SU-DHL-6 (cell line): ENCODE results near the gene PTGER1.

Source experiments
- H2AFZ ChIP-seq: fragments of 200-600 bp; sonication (generic); 2 replicates; pipeline ENCODE4 v1.6.1; 2014; ENCODE audit warnings: low read depth, mild to moderate bottlenecking, moderate library complexity, mixed read lengths, antibody characterized with exemption, low read length; ENCODE audit not compliant: severe bottlenecking
- H3F3A ChIP-seq: fragments of 200-600 bp; shearing (Covaris generic); 2 replicates; pipeline ENCODE4 v1.6.0; 2016; ENCODE audit warnings: antibody characterized with exemption, mild to moderate bottlenecking; ENCODE audit not compliant: insufficient read depth
- H3K27ac ChIP-seq: fragments of 200-600 bp; sonication (generic); 2 replicates; pipeline ENCODE4 v1.5.1; 2016; ENCODE audit warnings: low read depth, mild to moderate bottlenecking, low read length, moderate library complexity, mixed read lengths
- H3K27me3 ChIP-seq: fragments of 200-600 bp; sonication (generic), shearing (Covaris generic); 2 replicates; pipeline ENCODE4 v1.6.0; 2014; ENCODE audit warnings: mild to moderate bottlenecking, low read length
- H3K36me3 ChIP-seq: fragments of 200-600 bp; sonication (generic); 2 replicates; pipeline ENCODE4 v1.6.1; 2014; ENCODE audit warnings: mild to moderate bottlenecking, low read length, mixed read lengths
- H3K4me2 ChIP-seq: fragments of 300-600, 200-600 bp; shearing (Covaris generic), sonication (generic); 2 replicates; pipeline ENCODE4 v1.6.0; 2014; ENCODE audit warnings: low read length, low read depth, mild to moderate bottlenecking; ENCODE audit not compliant: poor library complexity, severe bottlenecking
- H3K4me3 ChIP-seq: fragments of 200-600 bp; sonication (generic); 2 replicates; pipeline ENCODE4 v1.5.1; 2014; ENCODE audit warnings: antibody characterized with exemption, low read length, mild to moderate bottlenecking, mixed read lengths; ENCODE audit not compliant: insufficient read depth, poor library complexity, severe bottlenecking
- H3K79me2 ChIP-seq: fragments of 200-600 bp; sonication (generic); 2 replicates; pipeline ENCODE4 v1.6.1; 2014; ENCODE audit warnings: mild to moderate bottlenecking, low read length, moderate library complexity; ENCODE audit not compliant: insufficient read depth
- H3K9ac ChIP-seq: fragments of 200-600 bp; sonication (generic); 2 replicates; pipeline ENCODE4 v1.7.0; 2014; ENCODE audit warnings: mild to moderate bottlenecking, low read length
- H3K9me2 ChIP-seq: fragments of 200-600 bp; sonication (generic); replicated peaks from 2 replicates; pipeline ENCODE4 v1.6.1; 2014; ENCODE audit warnings: low read length; ENCODE audit not compliant: insufficient read depth
- H3K9me3 ChIP-seq: fragments of 200-600 bp; sonication (generic); 2 replicates; pipeline ENCODE4 v1.6.1; 2014; ENCODE audit warnings: low read length, mixed read lengths; ENCODE audit not compliant: insufficient read depth
- H4K20me1 ChIP-seq: fragments of 200-600 bp; sonication (generic); 2 replicates; pipeline ENCODE4 v1.6.1; 2014; ENCODE audit warnings: low read depth, mild to moderate bottlenecking, antibody characterized with exemption, low read length, moderate library complexity, mixed read lengths
- CTCF ChIP-seq: fragments of 200-600 bp; sonication (generic); IDR thresholded peaks from one replicate; pipeline ENCODE4 v1.5.1; 2017; ENCODE audit warnings: antibody characterized with exemption, mild to moderate bottlenecking, low read length, moderate library complexity; ENCODE audit not compliant: insufficient read depth, poor library complexity, severe bottlenecking
- EZH2phosphoT487 ChIP-seq: fragments of 200-600 bp; sonication (generic), shearing (Covaris generic); conservative IDR thresholded peaks from 2 replicates; pipeline ENCODE4 v1.6.1; 2018; ENCODE audit warnings: mild to moderate bottlenecking, antibody characterized with exemption, low read length, moderate library complexity, mixed read lengths

Gene PTGER1

GRCh38 chr19:14437578-14438140 is 37.5 kb downstream of the PTGER1 start:
- Histone ChIP-seq H3K9ac (no peak overlapping the region), H3K9me3 (no peaks in the 10 kb centered on the region), H3K27ac (no peak overlapping the region), H3K79me2 (peaks cover 71% of the 10 kb centered on the region), H3K9me2 (no peaks in the 10 kb centered on the region), H3F3A (0 out of 2 replicates have a peak, but pooled peaks cover 5% of the 10 kb centered on the region), H3K4me2 (no peak overlapping the region), H4K20me1 (no peaks in the 10 kb centered on the region), H3K4me3 (no peak overlapping the region), H3K36me3 (0 out of 2 replicates have a peak, but pooled peaks cover 6% of the 10 kb centered on the region), H2AFZ (no peak overlapping the region), H3K27me3 (no peaks in the 10 kb centered on the region)
- TF ChIP-seq EZH2phosphoT487, result no peak

GRCh38 chr19:14435320-14436050 is 39.7 kb downstream of the PTGER1 start:
- Histone ChIP-seq H3K9ac (no peak overlapping the region), H3K27me3 (no peaks in the 10 kb centered on the region), H2AFZ (no peak overlapping the region), H3K9me2 (no peaks in the 10 kb centered on the region), H4K20me1 (no peaks in the 10 kb centered on the region), H3F3A (0 out of 2 replicates have a peak, but pooled peaks cover 5% of the 10 kb centered on the region), H3K9me3 (no peaks in the 10 kb centered on the region), H3K4me3 (no peak overlapping the region), H3K27ac (no peak overlapping the region), H3K79me2 (peaks cover 63% of the 10 kb centered on the region), H3K36me3 (no peaks in the 10 kb centered on the region), H3K4me2 (no peak overlapping the region)
- TF ChIP-seq CTCF (no peak), EZH2phosphoT487 (no peak)

- Histone ChIP-seq H3K4me2 (peak overlapping the region; percentile 50), H4K20me1 (no peaks in the 10 kb centered on the region), H3K9me3 (no peaks in the 10 kb centered on the region), H3K36me3 (no peaks in the 10 kb centered on the region), H3K27me3 (no peaks in the 10 kb centered on the region), H3K27ac (peak overlapping the region; percentile 81; the same call in 1 of the 2 replicates), H3K9me2 (no peaks in the 10 kb centered on the region), H3K4me3 (peak overlapping the region; percentile 92), H3K9ac (peak overlapping the region; percentile 93), H3K79me2 (peaks cover 56% of the 10 kb centered on the region), H3F3A (0 out of 2 replicates have a peak, but pooled peaks cover 5% of the 10 kb centered on the region), H2AFZ (no peak overlapping the region)
- TF ChIP-seq CTCF (no peak), EZH2phosphoT487 (no peak)
Observed at GRCh38 chr19:14434543-14435319, 40.4 kb downstream of the PTGER1 start.
